Astrocyte of the hippocampus (primary cell): ENCODE measurements around the gene BSG.
"Not testable (repeated sequence)": the region's sequence is repeated elsewhere in the genome, so short reads cannot be mapped to it uniquely, and the experiment has no call there.

ENCODE experiments used
- DNase-seq: peaks from one replicate; pipeline ENCODE4 v3.0.0; 2011; ENCODE audit warnings: low read depth, low spot score

BSG gene

GRCh38 chr19:604355-604754 lies 32.0 kb downstream of the BSG start:
- no peak for DNase-seq

- not testable (repeated sequence) for DNase-seq
These were observed 32.9 kb downstream of the BSG start for GRCh38 chr19:605061-605971.

DNA sequence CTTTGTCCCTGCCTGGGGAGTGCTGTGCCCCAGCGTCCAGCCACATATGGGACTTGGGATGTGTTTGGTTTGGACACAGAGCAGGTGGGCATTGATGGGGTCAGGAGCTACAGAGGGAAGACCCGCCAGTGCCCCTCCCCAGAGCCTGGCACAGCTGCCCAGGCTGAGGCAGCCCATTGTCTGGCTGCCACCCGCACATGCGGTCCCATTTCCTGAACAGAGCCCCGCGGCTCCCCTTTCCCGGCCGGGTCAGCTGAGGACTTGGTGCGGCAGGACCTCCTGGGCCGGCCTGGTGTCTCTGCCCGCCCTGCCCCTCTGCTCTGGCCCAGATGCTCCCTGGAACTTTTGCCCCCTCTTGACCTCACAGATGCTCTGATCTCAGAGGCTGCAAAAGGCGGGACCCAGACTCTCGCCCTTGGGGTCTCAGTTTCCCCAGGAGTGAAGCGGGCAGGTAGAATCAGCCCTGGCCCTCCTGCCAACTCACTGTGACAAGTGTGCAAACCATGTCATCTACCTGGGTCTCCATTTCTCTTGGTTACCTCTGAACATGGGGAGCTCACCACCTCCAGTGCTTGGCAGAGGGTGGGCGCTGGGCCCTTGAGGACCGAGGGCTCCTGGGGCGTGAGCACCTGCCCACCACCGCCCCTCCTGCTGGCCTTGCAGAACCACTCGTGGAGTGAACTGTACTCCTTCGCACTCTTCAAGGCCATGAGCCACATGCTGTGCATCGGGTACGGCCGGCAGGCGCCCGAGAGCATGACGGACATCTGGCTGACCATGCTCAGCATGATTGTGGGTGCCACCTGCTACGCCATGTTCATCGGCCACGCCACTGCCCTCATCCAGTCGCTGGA lies 35.1 kb downstream of the BSG start:
- DNase-seq, result no peak

- DNase-seq, result no peak
These were observed 36.0 kb downstream of the BSG start for GRCh38 chr19:608155-609003.

DNA sequence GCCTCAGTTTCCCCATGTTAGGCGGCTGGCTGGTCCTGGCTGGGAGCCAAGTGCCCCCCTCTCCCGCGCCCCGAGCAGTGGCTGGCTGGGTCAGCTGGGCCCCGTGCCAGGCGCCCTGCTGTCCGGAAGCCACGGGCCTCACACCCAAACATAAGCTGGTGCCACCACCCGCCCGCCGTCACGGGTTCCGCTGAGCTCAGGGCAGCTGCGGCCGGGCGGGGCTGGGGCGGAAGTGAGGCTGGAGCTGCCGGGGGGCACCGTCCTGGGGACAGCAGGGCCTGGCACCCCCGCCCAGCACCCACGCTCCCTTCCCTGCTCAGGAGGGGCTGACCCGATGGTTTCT lies 36.6 kb downstream of the BSG start:
- DNase-seq, result peak; percentile 52

DNA sequence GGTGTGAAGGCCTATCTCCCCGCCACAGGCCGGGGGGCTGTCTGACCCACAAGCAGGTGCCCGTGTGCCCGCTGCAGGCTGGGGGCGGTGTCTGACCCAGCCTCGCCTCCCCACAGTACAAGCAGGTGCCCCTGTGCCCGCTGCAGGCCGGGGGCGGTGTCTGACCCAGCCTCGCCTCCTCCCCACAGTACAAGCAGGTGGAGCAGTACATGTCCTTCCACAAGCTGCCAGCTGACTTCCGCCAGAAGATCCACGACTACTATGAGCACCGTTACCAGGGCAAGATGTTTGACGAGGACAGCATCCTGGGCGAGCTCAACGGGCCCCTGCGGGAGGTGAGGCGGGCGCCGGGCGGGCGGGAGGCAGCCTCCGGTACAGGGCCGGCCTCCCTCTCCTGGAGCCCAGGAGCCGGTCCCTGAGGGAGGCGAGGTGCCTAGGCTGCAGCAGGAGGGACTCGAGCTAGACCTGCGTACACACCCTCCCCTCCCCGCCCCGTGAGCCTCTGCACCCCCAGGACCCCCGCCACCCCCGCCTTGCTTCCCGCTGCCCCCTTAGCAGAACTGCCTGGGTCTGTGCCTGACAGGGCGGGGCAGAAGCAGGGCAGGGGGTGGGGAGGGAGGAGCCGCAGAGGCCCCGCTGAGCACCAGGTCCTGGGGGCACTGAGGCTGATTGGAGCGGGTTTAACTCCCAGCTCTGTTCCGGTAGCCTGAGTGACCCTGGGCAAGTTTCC lies 37.8 kb downstream of the BSG start:
- DNase-seq, result no peak

GRCh38 chr19:610801-611480 lies 38.5 kb downstream of the BSG start:
- DNase-seq, result peak; percentile 94

GRCh38 chr19:611481-611868 lies 39.1 kb downstream of the BSG start:
- DNase-seq, result peak; percentile 97

DNA sequence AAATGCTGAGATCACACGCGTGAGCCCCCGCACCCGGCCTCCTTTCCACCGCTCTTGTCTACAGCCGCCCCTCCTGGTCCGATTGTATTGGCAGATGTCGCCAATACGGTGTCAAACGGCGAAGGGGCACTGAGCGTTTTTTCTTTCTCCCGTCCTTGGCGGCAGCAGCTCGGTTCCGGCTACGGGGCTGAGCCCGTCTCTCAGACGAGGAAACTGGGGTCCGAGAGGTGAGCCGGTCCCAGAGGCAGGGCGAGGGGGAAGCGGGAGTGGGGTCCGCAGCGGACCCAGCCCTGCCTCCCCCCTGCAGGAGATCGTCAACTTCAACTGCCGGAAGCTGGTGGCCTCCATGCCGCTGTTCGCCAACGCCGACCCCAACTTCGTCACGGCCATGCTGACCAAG lies 40.5 kb downstream of the BSG start:
- DNase-seq, result no peak

- no peak for DNase-seq
These were observed 41.6 kb downstream of the BSG start for GRCh38 chr19:613732-614567.

DNA sequence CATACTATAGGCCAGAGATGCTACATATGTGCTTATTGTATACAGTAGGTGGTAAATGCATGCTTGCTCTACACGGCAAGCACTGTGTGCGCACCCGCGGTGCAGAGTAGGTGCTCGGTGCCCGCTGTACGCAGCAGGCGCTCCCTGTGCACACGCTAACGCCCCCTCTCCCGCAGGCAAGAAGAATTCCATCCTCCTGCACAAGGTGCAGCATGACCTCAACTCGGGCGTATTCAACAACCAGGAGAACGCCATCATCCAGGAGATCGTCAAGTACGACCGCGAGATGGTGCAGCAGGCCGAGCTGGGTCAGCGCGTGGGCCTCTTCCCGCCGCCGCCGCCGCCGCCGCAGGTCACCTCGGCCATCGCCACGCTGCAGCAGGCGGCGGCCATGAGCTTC lies 43.2 kb downstream of the BSG start:
- DNase-seq, result peak; percentile 48

- no peak for DNase-seq
These were observed 43.8 kb downstream of the BSG start for GRCh38 chr19:616062-616700.

DNA sequence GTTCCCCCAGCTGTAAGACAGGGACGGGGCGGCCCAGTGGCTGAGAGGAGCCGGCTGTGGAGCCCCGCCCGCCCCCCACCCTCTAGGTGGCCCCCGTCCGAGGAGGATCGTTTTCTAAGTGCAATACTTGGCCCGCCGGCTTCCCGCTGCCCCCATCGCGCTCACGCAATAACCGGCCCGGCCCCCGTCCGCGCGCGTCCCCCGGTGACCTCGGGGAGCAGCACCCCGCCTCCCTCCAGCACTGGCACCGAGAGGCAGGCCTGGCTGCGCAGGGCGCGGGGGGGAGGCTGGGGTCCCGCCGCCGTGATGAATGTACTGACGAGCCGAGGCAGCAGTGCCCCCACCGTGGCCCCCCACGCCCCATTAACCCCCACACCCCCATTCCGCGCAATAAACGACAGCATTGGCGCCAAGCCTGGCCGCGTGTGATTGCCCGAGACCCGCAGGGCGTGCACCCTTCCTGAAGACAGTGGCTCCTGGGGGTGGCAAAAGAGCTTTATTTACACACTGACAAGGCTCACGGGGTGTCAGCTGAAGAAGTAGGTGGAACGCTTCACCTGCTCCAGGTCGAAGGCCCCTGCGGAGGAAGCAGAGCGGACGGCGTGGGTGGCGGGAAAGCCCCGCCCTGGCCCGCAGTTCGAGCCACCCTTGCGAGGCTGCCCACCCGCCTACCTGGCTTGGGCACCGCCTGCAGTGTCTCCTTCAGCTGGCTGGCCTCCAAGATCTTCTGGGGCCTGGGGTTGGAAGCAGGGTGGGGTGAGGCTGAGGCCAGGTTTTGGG lies 44.5 kb downstream of the BSG start:
- no peak for DNase-seq

GRCh38 chr19:617551-618246 lies 45.3 kb downstream of the BSG start:
- no peak for DNase-seq

GRCh38 chr19:618247-618619 lies 45.8 kb downstream of the BSG start:
- DNase-seq, result no peak

DNA sequence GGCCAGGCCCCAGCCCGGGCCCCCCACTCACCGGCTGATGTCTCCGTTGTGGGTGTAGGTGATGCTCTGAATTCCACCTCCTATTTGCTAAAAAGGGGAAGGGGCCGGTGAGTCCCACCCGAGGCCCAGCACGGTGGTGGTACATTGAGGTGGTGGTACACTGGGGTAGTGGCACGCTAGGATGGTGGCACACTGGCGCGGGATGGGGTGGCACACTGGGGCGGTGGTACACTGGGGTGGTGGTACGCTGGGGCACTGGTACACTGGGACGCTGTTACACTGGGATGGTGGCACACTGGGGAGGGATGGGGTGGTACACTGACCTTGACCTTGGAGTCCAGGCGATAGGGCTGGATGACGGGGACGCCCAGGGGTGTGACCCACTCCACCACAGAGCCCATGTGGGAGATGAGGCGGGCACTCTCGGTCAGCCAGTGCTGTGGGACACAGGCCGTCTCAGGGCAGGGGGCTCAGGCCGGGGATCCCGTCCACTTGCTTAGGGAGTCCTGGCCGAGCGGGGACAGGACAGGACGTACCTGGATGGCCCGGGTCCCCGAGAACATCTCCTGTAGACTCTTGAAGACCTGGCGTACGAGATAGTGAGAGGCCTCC lies 46.4 kb downstream of the BSG start:
- DNase-seq, result no peak

GRCh38 chr19:619286-620002 lies 47.0 kb downstream of the BSG start:
- no peak for DNase-seq
